AG04450 (cell line): ENCODE measurements around the gene TMEM225B. TPM values are rescaled to one million over a fixed set of nuclear protein-coding genes. Genes with fewer than 3 reads are reported as not detected.

Experiments
- CTCF ChIA-PET: fragments of 300-600, 350-600 bp; formaldehyde crosslinking; extraction: SDS; loops from one replicate; lab custom pipeline; 2022; ENCODE audit warnings: antibody characterized with exemption, inconsistent platforms; lab: Charles Lee
- POLR2A ChIA-PET: fragments of 350-600 bp; formaldehyde crosslinking; extraction: SDS; loops from one replicate; lab custom pipeline; 2021; ENCODE audit warnings: antibody characterized with exemption, inconsistent platforms; lab: Yijun Ruan, JAX
- DNase-seq: peaks from one replicate; pipeline ENCODE4 v3.0.0-alpha.2; 2011; ENCODE audit warnings: low read depth, low spot score
- H3K27ac ChIP-seq: one replicate; pipeline ENCODE4 v1.5.1; 2012; ENCODE audit warnings: low read depth, low read length, control low read depth
- H3K27me3 ChIP-seq: one replicate; pipeline ENCODE4 v1.6.0; 2012; ENCODE audit warnings: low read length; ENCODE audit not compliant: control insufficient read depth, insufficient read depth
- H3K4me3 ChIP-seq: 2 replicates; pipeline ENCODE4 v1.5.1; 2011; ENCODE audit warnings: mild to moderate bottlenecking, low read depth, low read length, control low read depth
- H3K9me3 ChIP-seq: 2 replicates; pipeline ENCODE4 v1.5.1; 2012; ENCODE audit warnings: low read length; ENCODE audit not compliant: control insufficient read depth, insufficient read depth
- CTCF ChIP-seq: IDR thresholded peaks from 2 replicates; pipeline ENCODE4 v1.5.1; 2011; ENCODE audit warnings: low read depth, low read length, control low read depth, inconsistent platforms
- polyA plus RNA-seq: library from polyadenylated mRNA; depleted of rRNA; stranded (reverse); fragments of >200 nt; gene quantifications from 2 replicates; pipeline ENCODE4 v1.2.3, GENCODE V29; 2011

TMEM225B gene
- polyA plus RNA-seq, 1 experiment, result 0.72 TPM

GRCh38 chr7:99616359-99617191 lies 18.5 kb downstream of the TMEM225B start, which contains the start of gene ZSCAN25:
ZSCAN25 (plus strand) TSS chr7:99616946; CDS start chr7:99619607, 2,661 bp downstream.
- H3K4me3 ChIP-seq, result peak within 1 kb of the TSS; percentile 69
- H3K27ac ChIP-seq, result peak within 1 kb of the TSS; percentile 63
- no peaks in the 10 kb centered on the region; the same call in 1 of the 2 replicates for H3K9me3 ChIP-seq
- CTCF ChIA-PET, result interaction anchor here (0.7 to 1.5 kb wide), 3 partner anchors 13 to 91 kb away, joined by 3 to 9 read pairs (median 4); no protein-coding TSS in a partner anchor
- peak; percentile 52 for TF ChIP-seq CTCF
- H3K27me3 ChIP-seq, result no peaks in the 10 kb centered on the region
- peak; percentile 86 for DNase-seq
- POLR2A ChIA-PET, result interaction anchor here (0.6 to 1.6 kb wide), 4 partner anchors 13 to 454 kb away, joined by 3 to 7 read pairs (median 6); no protein-coding TSS in a partner anchor

GRCh38 chr7:99617192-99617781 lies 19.2 kb downstream of the TMEM225B start:
- no peak for DNase-seq
- Histone ChIP-seq H3K27me3 (no peaks in the 10 kb centered on the region), H3K27ac (peak overlapping the region; percentile 63), H3K9me3 (no peaks in the 10 kb centered on the region; the same call in 1 of the 2 replicates), H3K4me3 (peak overlapping the region; percentile 69)
- POLR2A ChIA-PET, result interaction anchor here (1.3 to 1.6 kb wide), 3 partner anchors 12 to 59 kb away, joined by 3 to 7 read pairs (median 5); no protein-coding TSS in a partner anchor
- CTCF ChIA-PET, result no interaction called here
- no peak for TF ChIP-seq CTCF

GRCh38 chr7:99618726-99619125 lies 20.7 kb downstream of the TMEM225B start:
- H3K9me3 ChIP-seq, result no peaks in the 10 kb centered on the region; the same call in 1 of the 2 replicates
- no peak for DNase-seq
- no peak overlapping the region for H3K4me3 ChIP-seq
- H3K27me3 ChIP-seq, result no peaks in the 10 kb centered on the region
- ChIA-PET POLR2A (no interaction called here), CTCF (no interaction called here)
- H3K27ac ChIP-seq, result no peak overlapping the region
- TF ChIP-seq CTCF, result no peak

- Histone ChIP-seq H3K27ac (no peak overlapping the region), H3K27me3 (no peaks in the 10 kb centered on the region), H3K4me3 (no peak overlapping the region), H3K9me3 (no peaks in the 10 kb centered on the region; the same call in 1 of the 2 replicates)
- POLR2A ChIA-PET, result no interaction called here
- CTCF ChIA-PET, result no interaction called here
- TF ChIP-seq CTCF, result no peak
- DNase-seq, result no peak
Measured at GRCh38 chr7:99619571-99620130, 21.6 kb downstream of the TMEM225B start.
